Effector CD8-positive, alpha-beta T cell (primary cell): ENCODE measurements around the gene GDPD5.
"Not testable (repeated sequence)": the region's sequence is repeated elsewhere in the genome, so short reads cannot be mapped to it uniquely, and the experiment has no call there.

ENCODE experiments used
- DNase-seq: peaks from one replicate; lab custom pipeline; 2025; lab: John Stamatoyannopoulos, UW

Gene GDPD5

DNA sequence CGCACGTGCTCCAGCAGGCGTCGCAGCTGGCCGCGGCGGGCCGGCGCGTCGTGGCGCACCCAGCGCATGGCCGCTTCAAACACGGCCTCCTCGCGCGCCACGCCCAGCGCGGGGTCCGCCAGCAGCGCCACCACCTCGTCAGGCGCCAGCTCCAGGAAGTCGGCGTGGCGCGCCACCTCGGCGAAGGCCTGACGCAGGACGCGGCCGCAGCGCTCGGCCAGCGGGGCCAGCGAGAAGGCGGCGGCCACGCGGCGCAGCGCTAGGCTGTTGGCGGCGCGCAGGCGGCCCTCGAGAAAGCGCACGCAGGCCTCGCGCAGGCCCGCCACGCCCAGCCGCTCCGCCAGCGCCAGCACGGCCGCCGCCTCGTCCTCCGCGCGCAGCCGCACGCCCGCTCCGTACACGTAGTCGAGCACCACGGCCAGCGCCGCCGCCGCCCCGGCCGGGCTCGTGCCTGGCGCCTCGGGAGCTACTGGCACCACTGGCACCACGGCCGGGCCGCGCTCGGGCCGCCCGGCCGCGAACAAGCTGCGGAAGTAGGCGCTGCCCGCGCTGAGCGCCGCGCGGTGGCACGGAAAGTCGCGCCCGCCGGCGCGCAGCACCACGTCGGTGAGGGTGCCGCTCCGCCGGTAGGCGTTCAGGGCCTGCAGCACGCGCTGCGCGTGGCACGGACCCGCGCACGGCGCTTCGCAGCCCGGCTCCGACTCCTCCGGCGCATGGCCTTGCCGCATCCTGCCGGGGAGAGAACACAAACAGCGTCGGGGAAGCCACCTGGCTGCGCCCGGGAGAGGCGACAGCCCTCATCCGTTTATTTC is 95.6 kb downstream of the GDPD5 start:
- DNase-seq = peak; percentile 19

DNA sequence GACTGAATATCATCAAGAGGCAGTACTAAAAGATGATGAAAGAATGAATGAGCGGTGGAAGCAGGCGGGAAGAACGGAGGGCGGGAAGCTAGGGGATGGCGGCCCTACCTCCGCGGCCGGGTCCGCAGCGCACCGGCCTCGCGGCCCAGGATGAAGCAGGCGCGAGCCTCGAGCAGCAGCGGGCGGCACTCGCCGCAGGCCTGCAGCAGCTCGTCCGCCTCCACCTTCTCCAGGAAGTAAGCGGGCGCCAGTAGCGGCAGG is 96.2 kb downstream of the GDPD5 start:
- no peak for DNase-seq

DNA sequence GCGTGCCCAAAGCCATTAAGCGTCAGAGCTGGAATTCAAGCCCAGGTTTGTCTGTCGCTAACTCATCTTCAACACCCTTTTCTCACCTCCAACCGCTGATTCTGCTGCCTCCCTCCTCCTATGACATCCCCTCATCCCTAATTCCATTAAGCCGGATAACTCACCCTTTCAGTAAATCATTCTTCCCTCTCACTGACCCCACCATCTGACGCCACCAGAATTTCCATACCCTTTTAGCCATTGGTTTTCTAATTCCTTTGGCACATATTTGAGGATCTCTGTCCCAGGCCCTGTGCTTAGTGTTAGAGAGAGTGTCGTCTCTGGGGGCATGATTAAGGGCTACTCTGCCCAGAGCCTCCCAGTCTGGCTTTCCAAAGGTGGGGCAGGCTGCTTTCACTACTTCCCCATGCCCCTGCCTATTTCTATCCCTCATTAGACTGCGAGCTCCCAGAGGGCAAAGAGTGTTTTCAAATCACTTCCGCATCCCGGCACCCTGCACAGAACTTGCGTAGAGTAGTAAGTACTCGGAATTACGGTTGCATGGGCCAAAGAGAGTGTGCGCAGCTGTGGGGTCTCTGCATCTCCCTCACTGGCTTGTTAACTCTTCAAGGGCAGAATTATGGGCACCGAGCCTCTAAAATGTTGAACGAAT is 96.6 kb downstream of the GDPD5 start:
- no peak for DNase-seq

DNA sequence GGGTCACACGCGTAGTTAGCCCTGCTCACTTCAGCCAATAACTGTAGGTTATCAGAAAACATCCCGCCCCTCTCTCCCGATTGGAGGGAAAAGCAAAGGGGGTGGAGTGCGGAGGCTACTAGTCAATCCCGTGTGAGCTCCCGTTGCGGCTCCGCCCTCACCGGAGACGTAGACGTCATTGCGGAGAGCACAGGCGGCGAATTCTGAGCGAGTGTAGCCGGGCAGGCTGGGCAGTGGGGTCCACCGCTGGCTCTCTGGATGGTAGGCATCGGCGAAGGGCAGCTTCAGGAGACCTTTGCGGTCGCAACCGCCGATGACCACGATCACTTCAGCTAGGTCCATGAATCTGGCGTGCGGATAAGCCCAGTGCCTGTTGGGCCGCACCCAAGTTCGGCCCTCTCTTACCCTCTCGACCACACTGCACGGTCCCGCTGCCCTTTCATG is 97.4 kb downstream of the GDPD5 start:
- peak; percentile 59 for DNase-seq

DNA sequence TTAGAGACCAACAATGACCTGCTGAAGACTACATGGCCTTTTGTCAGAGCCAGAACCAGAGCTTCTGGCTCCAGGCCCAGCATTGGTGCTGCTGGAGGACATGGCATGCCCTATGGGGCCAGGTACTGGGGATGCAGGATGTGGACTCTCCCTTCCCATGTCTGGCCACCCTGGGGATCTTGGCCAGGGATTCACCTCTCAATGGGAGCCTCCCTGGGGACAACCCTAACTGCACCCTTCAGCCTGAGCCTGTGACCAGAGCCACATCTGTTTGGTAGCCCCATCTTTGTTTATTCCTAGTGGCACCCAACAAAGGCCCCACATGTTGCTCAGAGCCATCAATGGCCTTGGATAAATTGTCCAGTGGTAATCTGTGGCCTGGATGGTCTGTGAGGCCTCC is 98.6 kb downstream of the GDPD5 start:
- DNase-seq = no peak

DNA sequence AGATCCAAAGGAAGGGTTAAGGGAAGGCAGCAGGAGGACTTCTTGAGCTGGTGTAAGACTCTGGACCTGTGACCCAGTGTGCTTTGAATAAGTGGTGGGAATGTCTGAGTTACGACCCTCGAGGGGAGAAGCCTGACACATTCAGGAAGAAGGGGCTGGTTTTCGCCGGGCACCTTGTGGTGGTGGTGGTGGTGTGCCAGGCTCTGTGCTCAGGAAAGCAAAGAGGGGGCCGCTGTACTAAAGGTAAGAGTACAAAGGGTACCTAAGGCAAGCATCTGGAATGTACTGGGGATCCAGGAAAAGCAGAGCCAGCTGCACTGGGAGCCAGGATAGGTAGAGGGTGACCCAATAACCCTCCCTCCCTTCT is 99.0 kb downstream of the GDPD5 start:
- no peak for DNase-seq

DNA sequence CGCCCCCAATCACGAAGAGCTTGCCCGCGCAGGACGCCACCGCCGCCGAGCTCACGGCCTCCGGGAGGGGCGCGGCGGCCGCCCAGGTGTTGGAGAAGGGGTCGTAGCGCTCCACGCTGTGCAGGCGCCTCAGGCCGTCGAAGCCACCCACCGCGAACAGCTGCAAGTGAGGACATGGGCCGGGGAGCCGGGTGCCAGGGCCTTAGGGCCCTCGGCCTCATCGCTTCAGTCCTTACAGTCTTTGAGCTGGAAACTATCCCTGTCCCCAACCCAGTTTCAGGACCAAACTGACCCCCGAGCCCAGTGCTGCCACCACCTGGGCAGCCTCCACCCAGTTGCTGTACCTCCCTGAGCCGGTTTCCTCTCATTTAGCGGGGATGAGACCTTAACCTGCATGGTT is 100.3 kb downstream of the GDPD5 start:
- no peak for DNase-seq

DNA sequence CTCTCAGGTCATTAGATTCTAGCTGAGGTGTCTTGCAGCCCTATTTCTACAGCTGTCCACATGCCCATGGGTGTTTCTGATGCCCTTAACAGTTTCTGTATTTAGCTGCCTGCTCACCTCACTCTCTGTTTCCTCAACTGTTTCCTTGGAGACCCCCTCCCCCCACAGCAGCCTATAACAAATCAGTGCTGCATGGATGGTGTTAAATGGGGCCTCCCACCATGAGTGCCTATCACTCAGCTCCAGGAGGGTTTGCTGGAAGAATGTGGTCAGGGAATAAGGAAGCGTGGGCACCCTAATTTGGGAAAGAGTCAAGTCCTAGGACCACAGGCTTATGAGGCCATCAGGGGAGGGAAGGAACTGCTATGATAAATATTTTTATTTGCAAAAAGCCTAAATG is 101.3 kb downstream of the GDPD5 start:
- DNase-seq = no peak

DNA sequence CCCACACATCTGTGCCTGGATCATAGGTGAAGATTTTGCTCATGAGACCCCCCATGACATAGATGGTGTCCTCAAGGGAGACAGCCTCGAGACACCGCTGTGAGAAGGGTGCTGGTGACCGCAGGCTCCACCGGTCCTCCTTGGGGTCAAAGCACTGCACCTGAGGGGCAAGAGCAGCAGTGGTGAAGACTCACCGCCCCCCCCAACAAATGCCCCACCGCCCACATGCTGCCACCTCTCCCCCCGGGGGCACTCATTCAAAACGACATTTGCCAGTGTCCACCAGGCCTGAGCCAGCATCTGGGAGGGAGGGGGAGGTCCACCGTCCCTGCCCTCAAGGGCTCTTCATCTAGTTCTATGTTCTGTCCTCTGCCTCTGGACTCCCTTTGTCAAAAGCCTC is 102.0 kb downstream of the GDPD5 start:
- no peak for DNase-seq

DNA sequence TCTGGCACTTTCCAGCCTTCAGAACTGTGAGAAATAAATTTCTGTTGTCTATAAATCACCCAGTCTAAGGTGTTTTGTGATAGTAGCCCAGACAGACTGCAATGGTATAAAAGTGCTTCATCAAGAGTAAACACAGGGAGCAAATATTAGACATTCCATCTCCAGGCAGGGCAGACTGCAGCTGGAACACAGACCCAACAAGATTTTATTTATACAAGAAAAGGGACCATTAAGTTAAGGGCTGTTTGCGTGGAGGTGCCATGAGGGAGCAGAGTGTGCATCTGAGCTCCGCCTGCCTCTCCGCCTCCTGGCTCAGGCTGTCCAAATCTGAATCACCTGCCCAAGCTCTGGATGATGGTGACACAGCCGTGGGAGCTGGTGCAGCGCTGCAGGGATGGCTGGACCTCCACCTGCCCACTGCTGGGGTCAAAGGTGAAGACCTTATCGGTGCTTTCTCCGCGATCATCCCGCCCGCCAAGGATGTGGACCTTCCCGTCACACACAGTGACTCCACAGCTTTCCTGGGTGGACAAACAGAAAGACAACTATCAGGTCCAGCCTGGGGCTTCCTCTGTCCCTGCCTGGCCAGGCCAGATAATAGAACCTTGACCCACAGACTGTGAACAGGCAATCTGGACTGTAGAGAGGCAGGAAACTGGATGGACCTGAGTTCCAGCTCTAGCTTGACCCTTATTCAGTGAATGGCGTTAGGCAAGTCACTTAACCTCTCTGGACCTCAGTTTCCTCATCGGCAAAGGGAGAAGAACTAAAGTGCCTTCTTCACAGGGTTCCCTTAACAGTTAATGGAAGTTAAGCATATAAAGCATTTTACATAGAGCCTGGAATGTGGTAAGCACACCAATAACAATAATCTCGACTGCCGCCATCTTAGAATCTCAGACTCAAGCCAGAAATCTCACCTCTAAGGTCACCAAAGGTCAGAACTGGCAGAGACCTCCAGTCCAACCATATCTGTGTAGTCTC is 103.2 kb downstream of the GDPD5 start:
- DNase-seq = no peak

DNA sequence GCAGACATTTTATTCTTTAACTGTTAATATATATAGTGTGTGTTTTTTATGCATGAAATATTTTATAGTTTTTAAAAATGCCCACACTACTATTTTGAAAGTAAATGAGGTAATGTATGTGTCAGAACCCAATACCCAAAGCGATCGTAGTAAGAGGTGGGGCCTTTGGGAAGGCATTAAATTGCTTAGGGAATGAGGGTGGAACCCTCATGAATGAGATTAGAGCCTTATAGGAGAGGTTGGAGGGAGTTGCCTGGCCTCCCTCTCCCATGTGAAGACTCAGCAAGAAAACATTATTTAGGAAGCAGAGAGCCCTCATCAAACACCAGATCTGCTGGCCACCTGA is 103.9 kb downstream of the GDPD5 start:
- DNase-seq = no peak

DNA sequence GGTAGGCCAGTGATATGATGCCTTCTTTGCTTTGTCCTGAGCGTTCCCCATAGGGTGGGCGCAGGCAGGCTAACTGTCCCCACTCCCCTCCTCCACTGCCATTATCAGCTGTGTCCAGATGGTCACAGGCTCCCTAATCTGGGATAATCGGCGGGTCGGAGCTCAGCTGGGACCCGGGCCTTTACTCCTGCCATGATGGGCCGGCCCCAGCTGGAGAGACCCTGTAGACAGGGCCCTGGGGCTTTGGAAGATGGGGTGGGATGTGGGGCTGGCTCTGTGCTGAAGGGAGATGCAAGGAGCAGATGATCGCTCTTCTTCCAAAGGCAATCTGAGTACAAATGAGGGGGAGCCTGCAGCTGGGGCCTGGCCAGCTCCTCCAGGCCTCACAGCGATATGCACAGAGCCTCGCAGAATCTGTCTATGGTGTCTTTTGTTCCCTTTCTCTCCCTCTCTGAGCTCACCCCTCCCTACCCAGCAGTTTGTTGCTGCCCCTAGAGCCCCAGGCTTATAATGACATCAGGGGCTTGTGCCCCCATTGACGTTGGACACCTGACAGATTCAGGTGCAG is 104.6 kb downstream of the GDPD5 start:
- no peak for DNase-seq

DNA sequence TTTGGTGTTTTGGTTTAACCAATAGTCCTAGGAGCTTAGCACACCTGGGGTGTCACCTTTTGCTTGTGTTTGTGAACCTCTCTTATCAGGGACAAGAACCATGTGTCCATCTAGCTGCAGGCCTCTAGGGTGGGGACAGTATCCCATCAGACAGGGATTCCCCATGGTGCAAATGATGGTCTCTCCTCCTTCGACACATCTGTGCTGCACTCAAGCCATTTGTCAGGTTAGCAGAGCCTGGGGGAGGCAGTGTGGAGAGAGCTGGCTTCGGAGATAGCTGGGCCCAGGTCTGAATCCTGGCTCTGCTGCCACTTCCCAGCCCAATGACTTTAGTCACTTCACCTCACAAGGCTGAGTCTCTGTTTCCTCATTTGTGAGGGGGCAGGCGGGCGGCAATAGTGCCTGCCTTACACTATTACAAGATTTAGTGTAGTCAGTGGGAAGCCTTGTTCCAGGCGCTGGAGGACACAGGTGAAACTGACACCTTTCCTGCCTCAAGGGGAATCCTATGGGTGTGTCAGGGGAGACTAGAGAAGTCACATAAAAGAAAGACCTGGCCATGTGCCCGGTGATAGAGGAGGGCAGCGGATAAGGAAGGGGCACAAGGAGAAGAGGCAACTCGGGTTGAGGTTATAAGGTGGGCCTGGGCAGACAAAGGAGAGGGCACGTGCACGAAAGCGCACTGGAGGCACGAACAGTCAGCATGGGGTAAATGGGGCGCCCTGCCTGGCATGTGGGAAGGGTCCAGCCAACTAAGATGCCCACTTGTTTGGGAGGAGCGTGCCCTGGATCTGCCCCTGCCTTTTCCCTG is 105.3 kb downstream of the GDPD5 start:
- DNase-seq = no peak

DNA sequence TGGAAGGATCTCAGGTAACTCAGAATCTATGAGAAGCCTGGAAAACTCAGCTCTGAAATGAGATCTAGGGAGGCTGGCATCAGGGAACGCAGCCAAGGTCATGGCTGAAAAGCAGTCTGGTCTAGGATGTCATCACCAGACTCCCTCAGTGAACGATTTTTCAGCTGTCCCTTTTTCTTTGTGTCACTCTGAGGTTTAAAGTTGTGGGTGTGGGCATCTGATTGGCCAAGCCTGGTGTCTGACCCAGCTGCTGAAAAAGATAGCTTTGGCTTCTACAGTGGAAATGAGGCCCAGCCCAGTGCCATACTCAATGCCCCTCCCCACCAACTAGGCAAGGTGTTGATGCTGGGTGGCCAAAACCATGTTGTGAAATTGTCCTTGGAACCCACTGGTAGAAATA is 111.9 kb downstream of the GDPD5 start:
- no peak for DNase-seq

DNA sequence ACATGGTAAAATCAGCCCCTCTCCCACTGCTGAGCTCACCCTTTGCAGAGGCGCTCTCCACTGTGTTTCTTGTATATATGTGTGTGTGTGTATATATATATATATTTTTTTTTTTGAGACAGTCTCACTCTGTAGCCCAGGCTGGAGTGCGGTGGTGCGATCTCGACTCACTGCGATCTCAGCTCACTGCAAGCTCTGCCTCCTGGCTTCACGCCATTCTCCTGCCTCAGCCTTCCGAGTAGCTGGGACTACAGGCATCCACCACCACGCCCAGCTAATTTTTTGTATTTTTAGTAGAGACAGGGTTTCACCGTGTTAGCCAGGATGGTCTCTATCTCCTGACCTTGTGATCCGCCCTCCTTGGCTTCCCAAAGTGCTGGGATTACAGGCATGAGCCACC is 112.6 kb downstream of the GDPD5 start:
- not testable (repeated sequence) for DNase-seq

DNA sequence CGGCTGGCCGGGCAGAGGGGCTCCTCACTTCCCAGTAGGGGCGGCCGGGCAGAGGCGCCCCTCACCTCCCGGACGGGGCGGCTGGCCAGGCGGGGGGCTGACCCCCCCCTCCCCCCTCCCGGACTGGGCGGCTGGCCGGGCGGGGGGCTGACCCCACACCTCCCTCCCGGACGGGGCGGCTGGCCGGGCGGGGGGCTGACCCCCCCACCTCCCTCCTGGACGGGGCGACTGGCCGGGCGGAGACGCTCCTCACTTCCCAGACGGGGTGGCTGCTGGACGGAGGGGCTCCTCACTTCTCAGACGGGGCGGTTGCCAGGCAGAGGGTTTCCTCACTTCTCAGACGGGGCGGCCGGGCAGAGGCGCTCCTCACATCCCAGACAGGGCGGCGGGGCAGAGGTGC is 115.8 kb downstream of the GDPD5 start:
- DNase-seq = not testable (repeated sequence)

DNA sequence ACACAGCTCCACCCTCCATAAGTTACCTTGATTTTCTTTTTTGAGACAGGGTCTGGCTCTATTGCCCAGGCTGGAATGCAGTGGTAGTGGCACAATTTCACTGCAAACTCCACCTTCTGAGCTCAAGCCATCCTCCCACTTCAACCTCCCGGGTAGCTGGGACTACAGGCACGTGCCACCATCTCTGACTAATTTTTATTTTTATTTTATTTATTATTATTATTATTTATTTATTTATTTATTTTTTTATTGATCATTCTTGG is 116.9 kb downstream of the GDPD5 start:
- no peak for DNase-seq

DNA sequence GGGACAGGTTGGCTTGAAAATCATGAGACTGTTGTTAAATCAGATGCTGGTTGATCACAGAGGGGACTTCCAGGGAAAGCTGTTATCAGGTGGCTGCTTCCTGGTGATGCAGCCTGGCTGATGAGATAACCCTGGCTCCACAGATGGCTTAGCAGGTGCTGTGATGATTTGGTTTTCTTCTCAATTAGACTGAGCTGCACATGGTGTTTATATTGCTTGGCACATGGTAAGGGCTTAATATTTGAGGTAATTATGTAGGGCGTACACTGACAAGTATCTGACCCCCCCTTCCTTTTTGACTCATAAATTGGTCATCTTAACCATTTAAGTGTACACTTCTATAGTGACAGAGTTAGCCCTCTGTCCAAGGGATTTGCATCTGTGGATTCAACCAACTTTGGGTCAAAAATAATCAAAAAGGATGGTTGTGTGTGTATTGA is 119.4 kb downstream of the GDPD5 start:
- no peak for DNase-seq

DNA sequence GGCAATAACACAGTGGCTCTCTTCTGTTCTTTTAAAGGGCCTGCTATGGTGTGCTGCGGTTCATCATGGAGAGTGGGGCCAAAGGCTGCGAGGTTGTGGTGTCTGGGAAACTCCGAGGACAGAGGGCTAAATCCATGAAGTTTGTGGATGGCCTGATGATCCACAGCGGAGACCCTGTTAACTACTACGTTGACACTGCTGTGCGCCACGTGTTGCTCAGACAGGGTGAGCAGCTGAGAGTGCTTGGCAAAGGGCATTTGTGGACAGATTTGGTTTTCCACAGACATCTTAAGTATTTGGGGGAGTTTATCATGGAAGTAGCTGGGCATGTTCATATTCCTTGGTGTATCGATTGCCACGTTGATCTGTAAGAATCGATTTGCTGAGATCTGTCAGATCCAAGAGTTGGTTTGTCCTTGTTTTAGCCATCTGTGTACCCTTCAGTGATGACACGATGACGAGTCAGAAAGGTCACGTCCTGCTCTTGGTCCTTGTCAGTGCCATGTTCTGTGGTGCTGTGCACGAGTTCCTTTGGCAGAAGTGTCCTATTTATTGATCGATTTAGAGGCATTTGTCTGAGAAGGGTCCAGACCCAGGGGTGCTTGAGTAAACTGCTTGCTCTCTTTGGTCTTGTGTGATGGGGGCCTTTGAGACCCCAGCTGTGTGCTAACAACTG is 121.6 kb downstream of the GDPD5 start:
- DNase-seq = no peak

DNA sequence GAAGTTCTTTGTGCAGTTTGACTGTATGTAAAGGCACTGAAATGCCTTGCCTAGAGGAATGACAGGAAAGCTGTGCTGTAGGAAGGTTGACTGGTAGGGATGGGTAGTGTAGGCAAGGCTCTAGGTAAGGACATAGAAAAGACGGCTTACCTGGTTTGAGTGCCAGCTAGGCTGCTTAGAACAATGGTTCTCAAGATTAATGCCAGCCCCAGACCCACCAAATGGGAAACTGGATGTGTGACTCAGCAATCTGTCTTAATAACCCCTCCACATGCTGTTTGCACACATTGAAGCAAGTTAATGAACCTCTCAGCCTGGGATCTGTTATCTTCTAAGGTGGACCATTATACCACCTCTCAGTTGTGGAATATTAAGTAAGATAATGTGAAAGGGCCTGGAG is 122.7 kb downstream of the GDPD5 start:
- no peak for DNase-seq
